ENCODE results near the gene LECT2. TPM values are rescaled to one million over a fixed set of nuclear protein-coding genes. Genes with fewer than 3 reads are reported as not detected.

LECT2 gene
- total RNA-seq, 1 experiment from 2014 or later, result not detected

GRCh38 chr5:135953850-135954249 lies 933 bp downstream of the LECT2 start:
- CTCF ChIA-PET, result no interaction called here
- Histone ChIP-seq H3K4me1 (ENCODE audit: control insufficient read depth in 1 of 2, insufficient read depth in 2 of 2, low read length in 2 of 2) (no peaks in the 10 kb centered on the region), H3K4me2 (ENCODE audit: low read length) (no peak overlapping the region)

More at GRCh38 chr5:135953850-135954249, 933 bp downstream of the LECT2 start:
- no peak for ATAC-seq
- no peak for TF ChIP-seq TCF7L2 (IDR thresholded peaks at IDR 0.05; ENCODE audit: borderline replicate concordance, extremely low read depth, insufficient read depth, insufficient read length)
- TF ChIP-seq SP1 (IDR thresholded peaks at IDR 0.05; ENCODE audit: low read depth), result no peak
- TF ChIP-seq CEBPB (IDR thresholded peaks at IDR 0.05; ENCODE audit: low read depth), result no peak
- TF ChIP-seq SRF (IDR thresholded peaks at IDR 0.05; ENCODE audit: low read depth), result no peak
- TF ChIP-seq YY1 (IDR thresholded peaks at IDR 0.05; ENCODE audit: extremely low read depth, insufficient replicate concordance, low read depth, low read length), result no peak
- TF ChIP-seq ZNF274 (IDR thresholded peaks at IDR 0.05; ENCODE audit: low read depth, low read length), result no peak
- TF ChIP-seq FOSL1 (IDR thresholded peaks at IDR 0.05; ENCODE audit: low read depth), result no peak
- TF ChIP-seq EZH2phosphoT487 (IDR thresholded peaks at IDR 0.05; ENCODE audit: borderline replicate concordance), result no peak
- TF ChIP-seq MAX (IDR thresholded peaks at IDR 0.05), result no peak
- no peak for TF ChIP-seq SIN3A (IDR thresholded peaks at IDR 0.05; ENCODE audit: low read depth)
- TF ChIP-seq CTCF (IDR thresholded peaks at IDR 0.05 in 2 of 3, conservative IDR thresholded peaks at IDR 0.05 in 1 of 3; ENCODE audit: borderline replicate concordance in 1 of 3, insufficient read depth in 1 of 3, low read depth in 2 of 3, low read length in 2 of 3), result no peak
- no peak for TF ChIP-seq ZFX (IDR thresholded peaks at IDR 0.05)
- TF ChIP-seq ELF1 (IDR thresholded peaks at IDR 0.05; ENCODE audit: borderline replicate concordance, low read depth), result no peak
- no peak for TF ChIP-seq EZH2 (IDR thresholded peaks at IDR 0.05)
- H4K20me1 ChIP-seq (ENCODE audit: insufficient read depth), result no peaks in the 10 kb centered on the region
- no TSS peak for BruUV-seq (replicated peaks)
- H3K9me2 ChIP-seq (ENCODE audit: insufficient read depth), result no peaks in the 10 kb centered on the region
- DNase-seq (ENCODE audit: low read depth, low spot score), result no peak
- H2AFZ ChIP-seq (ENCODE audit: low read depth, low read length, poor library complexity, severe bottlenecking), result no peak overlapping the region
- H3K27ac ChIP-seq (ENCODE audit: low read depth, low read length), result no peak overlapping the region
- H3K9me3 ChIP-seq (ENCODE audit: control insufficient read depth in 1 of 2, insufficient read depth in 1 of 2, low read depth in 1 of 2, low read length in 2 of 2), result no peaks in the 10 kb centered on the region
- H3K36me3 ChIP-seq (ENCODE audit: control insufficient read depth in 1 of 2, insufficient read depth in 2 of 2, low read length in 2 of 2), result no peaks in the 10 kb centered on the region
- H3K79me2 ChIP-seq (ENCODE audit: insufficient read depth, low read length), result no peaks in the 10 kb centered on the region
- RAD21 ChIA-PET (ENCODE audit: low non-redundant PET in 1 of 2, low total read pairs in 2 of 2, uncharacterized antibody in 2 of 2, unreplicated experiment in 2 of 2), result no interaction called here
- POLR2A ChIA-PET, result no interaction called here
- intact Hi-C loops (cut with micrococcal nuclease), result loop anchor here (5.0 kb wide), 1 partner anchor 497 kb away; no protein-coding TSS in a partner anchor
- H3K9ac ChIP-seq (ENCODE audit: low read length), result no peak overlapping the region
- peaks cover 19% of the 10 kb centered on the region; the same call in 1 of the 2 replicates for H3K27me3 ChIP-seq (ENCODE audit: insufficient read depth, low read length)
- no peak overlapping the region for H3K4me3 ChIP-seq (replicated peaks in 1 of 2; ENCODE audit: low read depth in 1 of 2, low read length in 2 of 2)

All from HCT116 (cell line).